Activated CD8-positive, alpha-beta memory T cell treated with anti-CD3 and anti-CD28 coated beads for 48 hours (primary cell): ENCODE measurements around the gene ARID5B.

Source experiments
- DNase-seq, 3 experiments: peaks; one replicate each; pipeline ENCODE4 v3.0.0-alpha.2; 2020; ENCODE audit warnings: low read depth in 2 of 3, low spot score in 2 of 3

ARID5B gene

GRCh38 chr10:62029401-62029800 is 127.9 kb downstream of the ARID5B start:
- no peak for DNase-seq

DNA sequence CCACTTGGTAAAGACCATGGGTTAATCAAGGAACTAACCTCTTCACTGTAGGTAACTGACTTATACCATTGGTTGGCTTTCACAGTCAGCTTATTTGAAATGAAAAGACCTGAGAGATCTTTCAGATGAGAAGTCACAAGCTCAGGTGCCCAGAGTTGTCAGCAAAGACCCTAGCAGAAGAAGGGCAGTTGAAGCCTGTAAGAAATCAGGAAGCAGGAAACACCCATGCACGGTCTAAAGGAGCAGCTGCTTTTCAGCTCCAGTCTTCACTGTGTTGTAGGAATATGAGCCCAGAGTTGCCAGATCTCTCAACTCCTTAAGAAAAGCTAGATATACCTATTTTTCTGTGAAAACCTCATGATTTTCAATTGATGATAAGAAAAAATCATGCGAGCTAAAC is 130.0 kb downstream of the ARID5B start:
- DNase-seq, result no peak

DNA sequence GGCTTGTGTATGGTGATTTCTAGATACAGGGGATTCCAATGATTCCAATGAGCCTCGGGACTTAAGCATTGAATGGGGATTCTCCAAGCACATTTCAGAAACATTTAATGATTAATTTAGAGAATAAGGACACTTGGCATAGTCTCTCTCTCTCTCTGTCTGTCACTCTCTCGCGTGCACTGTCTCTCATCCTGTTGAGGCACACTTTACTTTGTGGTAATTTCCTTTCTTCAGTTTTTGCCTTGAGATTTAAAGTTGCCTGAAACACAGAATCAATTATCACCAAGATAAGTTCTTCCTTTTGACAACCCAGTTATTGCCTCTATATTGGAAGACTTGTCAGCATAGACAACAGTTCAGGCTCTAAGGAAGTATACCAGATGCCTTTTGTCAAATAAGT is 131.6 kb downstream of the ARID5B start:
- no peak for DNase-seq

GRCh38 chr10:62034096-62034640 is 132.7 kb downstream of the ARID5B start:
- no peak for DNase-seq

- no peak for DNase-seq
These were observed 134.9 kb downstream of the ARID5B start for GRCh38 chr10:62036186-62037081.

GRCh38 chr10:62037166-62037831 is 135.8 kb downstream of the ARID5B start:
- DNase-seq, result no peak

DNA sequence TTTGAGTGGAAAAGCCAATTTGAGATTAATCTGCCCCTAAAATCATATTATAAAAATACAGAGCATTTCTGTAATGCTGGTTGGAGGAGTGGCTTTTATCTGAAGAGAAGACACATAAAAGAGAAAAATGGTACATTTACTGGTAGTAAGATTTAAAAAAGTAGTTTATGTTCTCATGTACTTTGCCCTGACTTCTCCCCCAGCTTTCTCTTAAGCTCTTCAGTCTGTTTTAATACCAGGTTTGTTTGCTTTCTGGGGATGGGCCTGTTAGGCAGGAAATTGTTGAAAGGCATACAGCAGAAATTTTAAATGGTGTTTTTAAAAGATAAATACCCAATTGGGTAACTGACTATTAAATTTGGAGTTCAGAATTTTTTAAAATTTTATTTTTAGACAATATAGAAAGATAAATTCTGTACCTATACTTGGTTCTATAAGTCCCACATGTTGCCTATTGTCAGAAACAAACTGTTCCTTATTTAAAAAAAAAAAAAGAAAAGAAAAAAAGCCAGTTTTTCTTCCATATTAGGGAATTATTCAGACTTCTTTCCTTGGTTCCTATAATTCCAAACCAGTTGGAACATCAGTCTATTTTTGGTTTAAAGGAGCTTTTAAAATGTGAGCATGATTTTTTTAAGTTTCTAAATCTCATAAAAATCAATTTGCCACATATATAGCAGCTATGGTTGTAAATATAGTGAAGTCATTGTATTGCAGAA is 136.6 kb downstream of the ARID5B start:
- DNase-seq, result no peak

DNA sequence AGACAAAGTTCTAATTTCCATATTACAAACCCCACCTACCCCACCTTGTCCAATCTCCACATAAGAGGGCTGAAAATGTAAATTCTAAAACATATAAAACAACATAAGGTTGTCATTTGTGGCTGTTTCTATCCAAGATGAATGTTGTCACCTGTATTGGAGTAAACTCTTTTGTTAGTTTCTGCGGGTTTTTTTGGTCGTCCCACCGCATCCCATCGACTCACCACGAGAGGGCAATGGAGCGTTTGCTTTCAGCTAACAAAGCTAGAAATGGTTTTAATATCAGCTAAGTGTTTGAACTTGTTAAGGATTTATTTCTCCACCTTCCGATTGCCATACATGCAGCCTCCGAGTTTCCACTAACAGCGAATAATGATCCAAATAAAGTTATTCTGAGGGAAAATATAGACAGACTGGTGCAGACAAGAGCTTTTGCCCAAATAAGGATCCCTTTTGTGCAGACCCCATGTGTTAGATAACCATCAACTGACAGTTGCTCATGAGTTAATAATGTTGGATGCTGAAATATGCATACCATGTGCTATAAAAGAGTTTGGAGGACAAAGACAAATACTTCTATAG is 137.2 kb downstream of the ARID5B start:
- no peak for DNase-seq

GRCh38 chr10:62039954-62040353 is 138.5 kb downstream of the ARID5B start:
- DNase-seq, result no peak

GRCh38 chr10:62040881-62041280 is 139.4 kb downstream of the ARID5B start:
- DNase-seq, result no peak

DNA sequence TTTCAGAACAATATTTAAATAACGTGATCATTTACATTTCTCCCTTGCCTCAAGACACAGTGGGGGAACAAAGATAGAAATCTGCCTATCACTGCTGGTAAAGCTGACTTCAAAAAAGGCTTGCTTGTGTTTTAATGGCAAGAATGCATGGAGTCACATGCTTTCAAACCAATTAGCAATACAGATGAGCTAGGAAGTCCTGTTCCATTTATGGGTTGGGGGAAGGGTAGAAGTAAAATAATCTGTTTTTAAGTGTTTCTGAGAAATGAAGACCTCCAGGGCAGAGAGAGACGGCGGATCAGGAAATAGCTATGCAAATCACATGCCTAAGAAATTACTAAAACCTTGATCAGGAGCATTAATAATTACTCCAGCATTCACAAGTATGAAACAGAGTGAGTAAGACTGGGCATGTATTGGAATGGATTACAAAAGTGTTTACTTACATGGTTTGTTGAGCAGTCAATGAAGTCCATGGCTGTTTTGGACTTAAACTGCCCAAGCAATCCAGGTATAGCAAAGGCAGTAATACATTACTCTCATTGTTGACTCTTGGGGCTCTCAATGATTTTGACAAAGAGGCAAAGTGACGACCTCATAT is 142.0 kb downstream of the ARID5B start:
- no peak for DNase-seq

GRCh38 chr10:62044566-62044965 is 143.1 kb downstream of the ARID5B start:
- no peak for DNase-seq

- DNase-seq, result no peak
These were observed 144.4 kb downstream of the ARID5B start for GRCh38 chr10:62045765-62046521.

- no peak for DNase-seq
These were observed 145.2 kb downstream of the ARID5B start for GRCh38 chr10:62046522-62047227.

GRCh38 chr10:62047228-62047892 is 145.9 kb downstream of the ARID5B start:
- DNase-seq, result no peak

DNA sequence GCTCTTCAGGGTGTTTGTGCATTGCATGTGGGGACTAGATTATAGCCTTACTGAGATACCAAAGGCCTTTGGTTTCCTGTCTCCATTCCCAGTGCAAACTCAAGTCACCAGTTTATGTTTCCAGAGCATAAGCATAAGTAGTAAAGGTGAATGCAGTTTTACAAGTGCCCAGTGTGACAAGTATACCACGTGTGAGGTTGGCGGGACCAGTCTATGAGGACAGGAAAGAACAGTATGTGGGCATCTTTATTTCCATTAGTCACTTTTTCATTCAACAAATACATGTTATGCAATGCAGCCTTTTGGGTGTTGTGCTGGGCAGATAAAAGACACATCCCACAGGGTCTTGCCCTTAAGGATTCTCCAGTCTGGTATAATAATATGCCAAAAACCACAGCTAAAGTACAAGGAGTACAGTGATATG is 146.5 kb downstream of the ARID5B start:
- DNase-seq, result no peak

GRCh38 chr10:62048470-62048869 is 147.0 kb downstream of the ARID5B start:
- DNase-seq, result no peak

DNA sequence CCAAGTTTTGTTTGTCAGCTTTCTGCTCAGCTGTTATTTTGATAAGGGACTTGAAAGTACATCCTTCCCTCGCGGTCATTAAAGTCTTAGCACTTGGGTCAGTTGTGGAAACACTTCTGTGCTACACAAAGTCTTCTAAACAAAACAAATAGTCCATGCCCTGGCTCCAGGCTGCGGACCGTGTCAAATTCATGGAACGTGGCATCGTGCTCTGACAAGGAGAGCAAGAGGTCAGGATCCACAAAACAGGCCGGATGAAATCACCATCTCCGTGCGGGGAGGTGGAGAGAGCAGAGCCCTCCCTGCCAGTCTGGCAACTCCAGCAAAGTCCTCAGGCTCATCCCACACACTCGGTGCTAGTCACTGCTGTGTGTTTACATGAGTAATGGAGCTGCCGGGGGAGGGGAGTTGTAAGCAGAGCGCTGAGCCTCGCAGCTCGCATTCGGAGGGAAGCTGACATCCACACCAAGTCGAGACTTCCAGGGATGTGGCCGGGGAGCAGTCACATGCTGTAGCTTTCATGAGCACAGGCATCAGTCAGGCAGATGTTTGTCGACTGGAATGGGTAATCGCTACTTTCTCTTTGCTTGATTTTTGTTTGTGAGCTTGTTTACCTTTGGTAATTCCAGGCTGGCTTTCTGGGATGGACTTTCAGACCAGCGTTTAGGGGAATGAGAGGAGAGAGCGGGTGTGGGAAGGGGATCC is 147.6 kb downstream of the ARID5B start:
- DNase-seq, result peak in 2 of 3 experiments; percentile 33 to 57
